H9 (cell line): ENCODE data around the gene NYAP2. TPM values are rescaled to one million over a fixed set of nuclear protein-coding genes. Genes with fewer than 3 reads are reported as not detected.

Experiments
- DNase-seq: peaks from one replicate; pipeline ENCODE4 v3.0.0-alpha.2; 2017
- H2AFZ ChIP-seq: one replicate; pipeline ENCODE4 v1.6.1; 2013; ENCODE audit warnings: mild to moderate bottlenecking, low read length, control low read depth, moderate library complexity
- H2AK5ac ChIP-seq: 2 replicates; pipeline ENCODE4 v1.6.1; 2013; ENCODE audit warnings: low read length, control low read depth, mixed read lengths; ENCODE audit not compliant: insufficient read length
- H2BK120ac ChIP-seq: one replicate; pipeline ENCODE4 v1.6.1; 2013; ENCODE audit warnings: low read depth, mild to moderate bottlenecking, low read length, control low read depth, inconsistent platforms; ENCODE audit not compliant: poor library complexity, severe bottlenecking
- H2BK12ac ChIP-seq: 2 replicates; pipeline ENCODE4 v1.6.1; 2013; ENCODE audit warnings: low read length, control low read depth, mixed read lengths, low read depth; ENCODE audit not compliant: insufficient read length
- H2BK15ac ChIP-seq: 2 replicates; pipeline ENCODE4 v1.6.1; 2013; ENCODE audit warnings: low read depth, low read length, control low read depth
- H2BK20ac ChIP-seq: one replicate; pipeline ENCODE4 v1.6.1; 2013; ENCODE audit warnings: low read depth, mild to moderate bottlenecking, low read length, control low read depth, inconsistent platforms; ENCODE audit not compliant: poor library complexity, severe bottlenecking
- H2BK5ac ChIP-seq: 2 replicates; pipeline ENCODE4 v1.6.1; 2013; ENCODE audit warnings: low read length, control low read depth, mixed read lengths; ENCODE audit not compliant: insufficient read length
- H3K14ac ChIP-seq: 2 replicates; pipeline ENCODE4 v1.6.1; 2013; ENCODE audit warnings: low read length, control low read depth; ENCODE audit not compliant: insufficient read depth
- H3K18ac ChIP-seq: 2 replicates; pipeline ENCODE4 v1.6.1; 2013; ENCODE audit warnings: low read depth, mild to moderate bottlenecking, mixed read lengths, low read length, control low read depth; ENCODE audit not compliant: insufficient read length
- H3K23ac ChIP-seq: 2 replicates; pipeline ENCODE4 v1.6.1; 2013; ENCODE audit warnings: low read length, control low read depth, mixed read lengths, low read depth; ENCODE audit not compliant: insufficient read length
- H3K23me2 ChIP-seq: 2 replicates; pipeline ENCODE4 v1.6.1; 2013; ENCODE audit warnings: low read depth, mild to moderate bottlenecking, mixed read lengths, low read length, control low read depth; ENCODE audit not compliant: insufficient read length, poor library complexity, severe bottlenecking
- H3K27ac ChIP-seq: 2 replicates; pipeline ENCODE4 v1.5.1; 2013; ENCODE audit warnings: low read length, control low read depth, mixed read lengths, low read depth; ENCODE audit not compliant: insufficient read length
- H3K27me3 ChIP-seq: 2 replicates; pipeline ENCODE4 v1.6.1; 2013; ENCODE audit warnings: low read length, control low read depth, inconsistent platforms; ENCODE audit not compliant: insufficient read depth
- H3K4ac ChIP-seq: 2 replicates; pipeline ENCODE4 v1.6.1; 2013; ENCODE audit warnings: low read depth, mild to moderate bottlenecking, control low read depth, inconsistent platforms, low read length, moderate library complexity
- H3K4me1 ChIP-seq: 2 replicates; pipeline ENCODE4 v1.6.1; 2013; ENCODE audit warnings: low read length, control low read depth, inconsistent platforms; ENCODE audit not compliant: insufficient read depth
- H3K4me2 ChIP-seq: 2 replicates; pipeline ENCODE4 v1.6.1; 2013; ENCODE audit warnings: low read length, control low read depth, mixed read lengths; ENCODE audit not compliant: insufficient read length, insufficient read depth
- H3K56ac ChIP-seq: 2 replicates; pipeline ENCODE4 v1.6.1; 2013; ENCODE audit warnings: low read depth, mild to moderate bottlenecking, mixed read lengths, low read length, control low read depth; ENCODE audit not compliant: insufficient read length
- H3K79me1 ChIP-seq: 2 replicates; pipeline ENCODE4 v1.6.1; 2013; ENCODE audit warnings: low read depth, mild to moderate bottlenecking, moderate library complexity, low read length, control low read depth, inconsistent platforms; ENCODE audit not compliant: insufficient read depth, poor library complexity, severe bottlenecking
- H3K79me2 ChIP-seq: 2 replicates; pipeline ENCODE4 v1.6.1; 2013; ENCODE audit warnings: low read length, control low read depth, inconsistent platforms; ENCODE audit not compliant: insufficient read depth
- H3K9ac ChIP-seq: 2 replicates; pipeline ENCODE4 v1.6.1; 2013; ENCODE audit warnings: low read length, control low read depth, mixed read lengths; ENCODE audit not compliant: insufficient read length; ENCODE audit errors: extremely low read depth
- H3K9me3 ChIP-seq: one replicate; pipeline ENCODE4 v1.6.1; 2013; ENCODE audit warnings: low read depth, low read length, inconsistent platforms; ENCODE audit not compliant: control insufficient read depth
- H3T11ph ChIP-seq: one replicate; pipeline ENCODE4 v1.6.1; 2013; ENCODE audit warnings: mild to moderate bottlenecking, low read length, control low read depth, inconsistent platforms
- H4K20me1 ChIP-seq: one replicate; pipeline ENCODE4 v1.6.1; 2013; ENCODE audit not compliant: control insufficient read depth, insufficient read length, insufficient read depth
- H4K5ac ChIP-seq: 2 replicates; pipeline ENCODE4 v1.6.1; 2013; ENCODE audit warnings: low read depth, mild to moderate bottlenecking, mixed read lengths, low read length, control low read depth; ENCODE audit not compliant: insufficient read length
- H4K8ac ChIP-seq: replicated peaks from 2 replicates; pipeline ENCODE4 v1.6.1; 2013; ENCODE audit warnings: low read length, control low read depth, mixed read lengths, low read depth; ENCODE audit not compliant: insufficient read length
- H4K91ac ChIP-seq: 2 replicates; pipeline ENCODE4 v1.6.1; 2013; ENCODE audit warnings: low read depth, mild to moderate bottlenecking, moderate library complexity, mixed read lengths, low read length, control low read depth; ENCODE audit not compliant: insufficient read length
- H3K27ac Mint-ChIP-seq, 3 experiments: 2 replicates in 2 of 3; 3 replicates in 1 of 3; pipeline ENCODE4 v1.8.0; 2020 to 2021; ENCODE audit warnings: mixed read lengths in 3 of 3, mild to moderate bottlenecking in 1 of 3, moderate library complexity in 1 of 3
- H3K27me3 Mint-ChIP-seq: 2 replicates; pipeline ENCODE4 v1.8.0; 2021; ENCODE audit warnings: low read depth, mild to moderate bottlenecking, moderate library complexity, mixed read lengths
- H3K36me3 Mint-ChIP-seq, 3 experiments: 2 replicates in 2 of 3; 3 replicates in 1 of 3; pipeline ENCODE4 v1.8.0; 2020 to 2021; ENCODE audit warnings: low read depth in 3 of 3, mixed read lengths in 3 of 3; ENCODE audit not compliant: insufficient read depth in 1 of 3
- H3K4me1 Mint-ChIP-seq, 2 experiments: 2 replicates each; pipeline ENCODE4 v1.8.0; 2020; ENCODE audit warnings: mixed read lengths in 2 of 2
- H3K4me3 Mint-ChIP-seq, 2 experiments: 2 replicates in 1 of 2; 3 replicates in 1 of 2; pipeline ENCODE4 v1.8.0; 2020 to 2021; ENCODE audit warnings: mild to moderate bottlenecking in 2 of 2, mixed read lengths in 2 of 2, moderate library complexity in 1 of 2
- H3K9me3 Mint-ChIP-seq, 2 experiments: 2 replicates in 1 of 2; 3 replicates in 1 of 2; pipeline ENCODE4 v1.8.0; 2020; ENCODE audit warnings: mild to moderate bottlenecking in 2 of 2, mixed read lengths in 2 of 2, moderate library complexity in 1 of 2
- WGBS: extraction: QIAGEN DNeasy Blood & Tissue Kit; methylation state at CpG from one replicate; pipeline ENCODE4 v1.1.7; 2013; ENCODE audit warnings: missing lambda C conversion rate, low lambda C conversion rate, mixed read lengths; ENCODE audit not compliant: insufficient read length; ENCODE audit errors: extremely low coverage; 5-methylcytosine and 5-hydroxymethylcytosine counted together
- total RNA-seq: library from RNA; stranded (reverse); gene quantifications from 2 replicates; pipeline ENCODE4 v1.2.1, GENCODE V29; 2021
- TF ChIP-seq, protein P1 (sequence below): fragments of 200-600 bp; sonication (generic); conservative IDR thresholded peaks from 3 replicates; pipeline ENCODE4 v1.8.0; 2021; ENCODE audit warnings: antibody characterized with exemption, mild to moderate bottlenecking

Gene NYAP2
- total RNA-seq, 1 experiment from 2014 or later, result not detected

DNA sequence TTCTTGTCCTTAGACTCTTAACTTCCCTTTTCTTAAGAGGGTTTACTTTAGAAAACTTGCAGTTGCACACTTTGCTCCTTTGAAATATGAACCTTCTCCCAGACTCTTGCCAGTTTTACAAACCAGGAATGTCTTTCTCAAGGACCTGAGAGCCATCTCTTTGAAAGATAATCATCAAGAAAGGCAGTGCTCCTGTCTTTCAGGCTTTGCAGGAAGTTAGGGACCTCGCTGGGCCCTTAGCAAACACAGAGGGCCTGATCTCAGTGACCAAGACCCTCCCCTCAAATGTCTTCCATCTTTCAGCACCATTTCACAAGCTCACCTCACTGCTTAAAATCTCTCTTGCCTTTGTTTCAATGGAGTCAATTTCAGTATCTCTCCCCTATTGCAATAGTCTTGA, 32.0 kb upstream of the NYAP2 start:
- H2AK5ac ChIP-seq, result no peak overlapping the region
- H3K18ac ChIP-seq, result no peak overlapping the region
- H3K4me3 Mint-ChIP-seq, result no peak overlapping the region
- no peaks in the 10 kb centered on the region for H3K36me3 Mint-ChIP-seq
- WGBS, result no CpG with 5 or more reads among the region's 1 CpG
- H4K5ac ChIP-seq, result no peak overlapping the region
- no peak overlapping the region for H3K4ac ChIP-seq
- H3K4me2 ChIP-seq, result no peak overlapping the region
- H3K4me1 ChIP-seq, result no peaks in the 10 kb centered on the region
- H3K27me3 ChIP-seq, result no peaks in the 10 kb centered on the region
- no peak overlapping the region for H3K56ac ChIP-seq
- H3K79me2 ChIP-seq, result no peaks in the 10 kb centered on the region
- no peak overlapping the region for H3K14ac ChIP-seq
- H3K27ac ChIP-seq, result no peak overlapping the region
- H4K20me1 ChIP-seq, result no peaks in the 10 kb centered on the region
- H3K9ac ChIP-seq, result no peak overlapping the region
- H2BK120ac ChIP-seq, result no peak overlapping the region
- no peaks in the 10 kb centered on the region for H3K79me1 ChIP-seq
- peak; percentile 31 for DNase-seq
- H2AFZ ChIP-seq, result no peak overlapping the region
- H2BK5ac ChIP-seq, result no peak overlapping the region
- H3T11ph ChIP-seq, result no peak overlapping the region
- peaks cover 3% of the 10 kb centered on the region; the same call in 1 of the 2 replicates for H3K27me3 Mint-ChIP-seq
- H4K91ac ChIP-seq, result no peak overlapping the region
- TF ChIP-seq, protein P1, sequence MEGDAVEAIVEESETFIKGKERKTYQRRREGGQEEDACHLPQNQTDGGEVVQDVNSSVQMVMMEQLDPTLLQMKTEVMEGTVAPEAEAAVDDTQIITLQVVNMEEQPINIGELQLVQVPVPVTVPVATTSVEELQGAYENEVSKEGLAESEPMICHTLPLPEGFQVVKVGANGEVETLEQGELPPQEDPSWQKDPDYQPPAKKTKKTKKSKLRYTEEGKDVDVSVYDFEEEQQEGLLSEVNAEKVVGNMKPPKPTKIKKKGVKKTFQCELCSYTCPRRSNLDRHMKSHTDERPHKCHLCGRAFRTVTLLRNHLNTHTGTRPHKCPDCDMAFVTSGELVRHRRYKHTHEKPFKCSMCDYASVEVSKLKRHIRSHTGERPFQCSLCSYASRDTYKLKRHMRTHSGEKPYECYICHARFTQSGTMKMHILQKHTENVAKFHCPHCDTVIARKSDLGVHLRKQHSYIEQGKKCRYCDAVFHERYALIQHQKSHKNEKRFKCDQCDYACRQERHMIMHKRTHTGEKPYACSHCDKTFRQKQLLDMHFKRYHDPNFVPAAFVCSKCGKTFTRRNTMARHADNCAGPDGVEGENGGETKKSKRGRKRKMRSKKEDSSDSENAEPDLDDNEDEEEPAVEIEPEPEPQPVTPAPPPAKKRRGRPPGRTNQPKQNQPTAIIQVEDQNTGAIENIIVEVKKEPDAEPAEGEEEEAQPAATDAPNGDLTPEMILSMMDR, result no peak
- H3K23ac ChIP-seq, result no peak overlapping the region
- H3K9me3 Mint-ChIP-seq, result no peaks in the 10 kb centered on the region
- no peak overlapping the region for H2BK12ac ChIP-seq
- no peak overlapping the region for H2BK20ac ChIP-seq
- peaks cover 5 to 13% of the 10 kb centered on the region in 2 experiments for H3K4me1 Mint-ChIP-seq
- H2BK15ac ChIP-seq, result no peak overlapping the region
- no peak overlapping the region for H4K8ac ChIP-seq
- H3K23me2 ChIP-seq, result no peaks in the 10 kb centered on the region
- no peak overlapping the region for H3K27ac Mint-ChIP-seq
- H3K9me3 ChIP-seq, result no peaks in the 10 kb centered on the region
